GM12878 (cell line): ENCODE measurements around the gene CENPK. TPM values are rescaled to one million over a fixed set of nuclear protein-coding genes. Genes with fewer than 3 reads are reported as not detected.
A peak's percentile ranks its signal among the peaks of the same experiment; 100 is the strongest.

Source experiments
- ATF2 ChIP-seq: IDR thresholded peaks from 2 replicates; pipeline ENCODE4 v1.6.1; 2012; ENCODE audit warnings: low read length, inconsistent platforms
- EED ChIP-seq: sonication (generic); IDR thresholded peaks from 2 replicates; pipeline ENCODE4 v1.6.1; 2016; ENCODE audit warnings: antibody characterized with exemption, low read depth
- ELK1 ChIP-seq: IDR thresholded peaks from 2 replicates; pipeline ENCODE4 v1.6.1; 2012; ENCODE audit warnings: low read depth, low read length, improper control_type of control experiment
- FOXM1 ChIP-seq: IDR thresholded peaks from 2 replicates; pipeline ENCODE4 v1.6.1; 2012; ENCODE audit warnings: low read depth, mild to moderate bottlenecking, inconsistent platforms, low read length, moderate library complexity
- PKNOX1 ChIP-seq: fragments of 450-650 bp; IDR thresholded peaks from 2 replicates; pipeline ENCODE4 v1.6.1; 2016; ENCODE audit warnings: mild to moderate bottlenecking
- PML ChIP-seq: IDR thresholded peaks from 2 replicates; pipeline ENCODE4 v1.6.1; 2012; ENCODE audit warnings: low read length, inconsistent platforms
- RBBP5 ChIP-seq: fragments of 200-600 bp; sonication (generic); conservative IDR thresholded peaks from 2 replicates; pipeline ENCODE4 v1.6.1; 2016
- RFX5 ChIP-seq: IDR thresholded peaks from 2 replicates; pipeline ENCODE4 v1.6.1; 2011; ENCODE audit warnings: low read depth, low read length, improper control_type of control experiment
- TAF1 ChIP-seq: IDR thresholded peaks from 2 replicates; pipeline ENCODE4 v1.6.1; 2011; ENCODE audit warnings: mild to moderate bottlenecking, low read depth, low read length, borderline replicate concordance
- polyA plus RNA-seq, 11 experiments: library from polyadenylated mRNA; depleted of rRNA in 4 of 11; unstranded in 6 of 11; stranded (reverse) in 5 of 11; fragments of >200 nt; fragmentation: Nextera tagmentation in 4 of 11; fragmentation: Illumina TruSeq in 1 of 11; extraction: Ambion mirVana in 4 of 11; extraction: Trizol in 1 of 11; gene quantifications; 1 replicate in 1 of 11; 2 replicates in 10 of 11; pipeline versions ENCODE4 v1.2.1 to v1.2.3, GENCODE V29; 2011 to 2016; ENCODE audit warnings: inconsistent platforms in 2 of 11, missing spikeins in 2 of 11, low read depth in 1 of 11
- total RNA-seq, 4 experiments: library from RNA; depleted of rRNA in 3 of 4; stranded (reverse); fragments of >200 nt in 3 of 4; fragmentation: Illumina TruSeq in 1 of 4; extraction: Trizol in 1 of 4; gene quantifications; 2 replicates each; pipeline versions ENCODE4 v1.2.1 to v1.2.3, GENCODE V29; 2013 to 2021

CENPK gene
- total and polyA plus RNA-seq, 10 of the 15 experiments (the other 5 are each of a cell fraction or from before 2014, with no cell fraction given): 29.5 to 94.3 (median 43.2) TPM

GRCh38 chr5:65562731-65563701 is at the start of gene CENPK, which contains the start of gene PPWD1 (continued):
- TF ChIP-seq ATF2 (no peak), RBBP5 (no peak), TAF1 (peak; percentile 79; the same call in 1 of the 2 replicates), FOXM1 (peak; percentile 64; the same call in 1 of the 2 replicates), EED (no peak), PML (peak; percentile 93), PKNOX1 (peak; percentile 38; the same call in 1 of the 2 replicates), ELK1 (no peak; the same call in 1 of the 2 replicates), RFX5 (peak; percentile 87; the same call in 1 of the 2 replicates)
